SU-DHL-6 (cell line): ENCODE data around the gene STX19.

Experiments
- EZH2phosphoT487 ChIP-seq: fragments of 200-600 bp; sonication (generic), shearing (Covaris generic); conservative IDR thresholded peaks from 2 replicates; pipeline ENCODE4 v1.6.1; 2018; ENCODE audit warnings: mild to moderate bottlenecking, antibody characterized with exemption, low read length, moderate library complexity, mixed read lengths
- TF ChIP-seq, protein P1 (sequence below): fragments of 200-600 bp; sonication (generic); IDR thresholded peaks from one replicate; pipeline ENCODE4 v1.5.1; 2017; ENCODE audit warnings: antibody characterized with exemption, mild to moderate bottlenecking, low read length, moderate library complexity; ENCODE audit not compliant: insufficient read depth, poor library complexity, severe bottlenecking

DNA sequence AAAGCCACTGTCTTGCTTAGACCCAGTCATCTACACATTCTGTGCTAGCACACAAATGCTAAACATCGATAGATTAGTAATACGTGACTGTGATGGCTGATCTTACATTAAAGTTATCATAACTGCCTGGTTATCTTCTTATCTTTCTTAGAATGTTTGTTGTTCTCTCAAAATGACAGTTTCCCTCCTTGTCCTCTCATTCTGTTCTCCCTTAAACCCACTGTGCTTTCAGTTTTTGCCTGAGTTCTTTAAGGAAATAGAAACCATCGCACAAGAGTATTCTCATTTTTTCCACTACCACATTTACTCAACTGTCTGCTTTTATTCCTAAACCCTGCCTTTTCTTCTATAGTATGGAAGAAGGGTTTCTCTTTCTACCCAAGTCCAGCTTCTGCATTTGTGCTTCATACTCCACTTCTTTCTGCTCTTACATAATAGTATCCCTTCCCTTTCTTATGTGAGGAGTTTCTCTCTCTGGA is 17.1 kb downstream of the STX19 start:
- TF ChIP-seq, protein P1, sequence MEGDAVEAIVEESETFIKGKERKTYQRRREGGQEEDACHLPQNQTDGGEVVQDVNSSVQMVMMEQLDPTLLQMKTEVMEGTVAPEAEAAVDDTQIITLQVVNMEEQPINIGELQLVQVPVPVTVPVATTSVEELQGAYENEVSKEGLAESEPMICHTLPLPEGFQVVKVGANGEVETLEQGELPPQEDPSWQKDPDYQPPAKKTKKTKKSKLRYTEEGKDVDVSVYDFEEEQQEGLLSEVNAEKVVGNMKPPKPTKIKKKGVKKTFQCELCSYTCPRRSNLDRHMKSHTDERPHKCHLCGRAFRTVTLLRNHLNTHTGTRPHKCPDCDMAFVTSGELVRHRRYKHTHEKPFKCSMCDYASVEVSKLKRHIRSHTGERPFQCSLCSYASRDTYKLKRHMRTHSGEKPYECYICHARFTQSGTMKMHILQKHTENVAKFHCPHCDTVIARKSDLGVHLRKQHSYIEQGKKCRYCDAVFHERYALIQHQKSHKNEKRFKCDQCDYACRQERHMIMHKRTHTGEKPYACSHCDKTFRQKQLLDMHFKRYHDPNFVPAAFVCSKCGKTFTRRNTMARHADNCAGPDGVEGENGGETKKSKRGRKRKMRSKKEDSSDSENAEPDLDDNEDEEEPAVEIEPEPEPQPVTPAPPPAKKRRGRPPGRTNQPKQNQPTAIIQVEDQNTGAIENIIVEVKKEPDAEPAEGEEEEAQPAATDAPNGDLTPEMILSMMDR, result no peak
- no peak for TF ChIP-seq EZH2phosphoT487
